OCI-LY1 (cell line): ENCODE data around the gene KATNAL2.

Source experiments
- H2AFZ ChIP-seq: fragments of 200-600 bp; sonication (generic), shearing (Covaris generic); 2 replicates; pipeline ENCODE4 v1.6.0; 2014; ENCODE audit warnings: antibody characterized with exemption, mild to moderate bottlenecking, low read length
- H3F3A ChIP-seq: fragments of 200-600 bp; sonication (generic), shearing (Covaris generic); 2 replicates; pipeline ENCODE4 v1.6.0; 2014; ENCODE audit warnings: mild to moderate bottlenecking, antibody characterized with exemption, low read length, moderate library complexity; ENCODE audit not compliant: insufficient read depth
- H3K27ac ChIP-seq: fragments of 200-600 bp; sonication (generic); 2 replicates; pipeline ENCODE4 v1.5.1; 2014; ENCODE audit warnings: low read length, mixed run types, mild to moderate bottlenecking, low read depth; ENCODE audit not compliant: poor library complexity, severe bottlenecking
- H3K27me3 ChIP-seq: fragments of 200-600 bp; sonication (generic); 2 replicates; pipeline ENCODE4 v1.6.0; 2014; ENCODE audit warnings: antibody characterized with exemption, mild to moderate bottlenecking, low read length, moderate library complexity; ENCODE audit not compliant: insufficient read depth
- H3K36me3 ChIP-seq: fragments of 200-600 bp; sonication (generic); 2 replicates; pipeline ENCODE4 v1.6.1; 2014; ENCODE audit warnings: mild to moderate bottlenecking, antibody characterized with exemption, low read length, moderate library complexity, mixed read lengths; ENCODE audit not compliant: insufficient read depth
- H3K4me1 ChIP-seq: fragments of 200-600 bp; sonication (generic); 2 replicates; pipeline ENCODE4 v1.5.1; 2014; ENCODE audit warnings: mild to moderate bottlenecking, low read length, moderate library complexity; ENCODE audit not compliant: insufficient read depth, severe bottlenecking
- H3K4me2 ChIP-seq: fragments of 200-600 bp; sonication (generic), shearing (Covaris generic); 2 replicates; pipeline ENCODE4 v1.6.1; 2014; ENCODE audit warnings: low read length
- H3K4me3 ChIP-seq: fragments of 200-600 bp; sonication (generic); 2 replicates; pipeline ENCODE4 v1.5.1; 2014; ENCODE audit warnings: low read length, low read depth, mild to moderate bottlenecking, mixed read lengths; ENCODE audit not compliant: poor library complexity, severe bottlenecking
- H3K79me2 ChIP-seq: fragments of 200-600 bp; shearing (Covaris generic); 2 replicates; pipeline ENCODE4 v1.6.1; 2016; ENCODE audit warnings: mixed run types, low read length, mixed read lengths; ENCODE audit not compliant: insufficient read depth
- H3K9ac ChIP-seq: fragments of 200-600 bp; sonication (generic), shearing (Covaris generic); 2 replicates; pipeline ENCODE4 v1.6.1; 2014; ENCODE audit warnings: mild to moderate bottlenecking, low read length, mixed read lengths
- H3K9me2 ChIP-seq: fragments of 200-600 bp; sonication (generic), shearing (Covaris generic); 2 replicates; pipeline ENCODE4 v1.6.1; 2014; ENCODE audit warnings: low read depth, mild to moderate bottlenecking, low read length, mixed read lengths
- H3K9me3 ChIP-seq: fragments of 200-600 bp; shearing (Covaris generic); 2 replicates; pipeline ENCODE4 v1.6.1; 2014; ENCODE audit warnings: low read length, mixed read lengths
- H4K20me1 ChIP-seq: fragments of 200-600 bp; sonication (generic), shearing (Covaris generic); 2 replicates; pipeline ENCODE4 v1.6.0; 2016; ENCODE audit warnings: mild to moderate bottlenecking, low read length; ENCODE audit not compliant: insufficient read depth
- CTCF ChIP-seq: fragments of 200-600 bp; sonication (generic), shearing (Covaris generic); IDR thresholded peaks from 2 replicates; pipeline ENCODE4 v1.5.1; 2017; ENCODE audit warnings: mild to moderate bottlenecking, antibody characterized with exemption, low read length, moderate library complexity, mixed read lengths
- EZH2 ChIP-seq: fragments of 200-600 bp; sonication (generic), shearing (Covaris generic); IDR thresholded peaks from 2 replicates; pipeline ENCODE4 v1.8.0; 2017; ENCODE audit warnings: borderline replicate concordance, mixed run types, mild to moderate bottlenecking, antibody characterized with exemption, low read length, moderate library complexity, mixed read lengths

KATNAL2 gene

DNA sequence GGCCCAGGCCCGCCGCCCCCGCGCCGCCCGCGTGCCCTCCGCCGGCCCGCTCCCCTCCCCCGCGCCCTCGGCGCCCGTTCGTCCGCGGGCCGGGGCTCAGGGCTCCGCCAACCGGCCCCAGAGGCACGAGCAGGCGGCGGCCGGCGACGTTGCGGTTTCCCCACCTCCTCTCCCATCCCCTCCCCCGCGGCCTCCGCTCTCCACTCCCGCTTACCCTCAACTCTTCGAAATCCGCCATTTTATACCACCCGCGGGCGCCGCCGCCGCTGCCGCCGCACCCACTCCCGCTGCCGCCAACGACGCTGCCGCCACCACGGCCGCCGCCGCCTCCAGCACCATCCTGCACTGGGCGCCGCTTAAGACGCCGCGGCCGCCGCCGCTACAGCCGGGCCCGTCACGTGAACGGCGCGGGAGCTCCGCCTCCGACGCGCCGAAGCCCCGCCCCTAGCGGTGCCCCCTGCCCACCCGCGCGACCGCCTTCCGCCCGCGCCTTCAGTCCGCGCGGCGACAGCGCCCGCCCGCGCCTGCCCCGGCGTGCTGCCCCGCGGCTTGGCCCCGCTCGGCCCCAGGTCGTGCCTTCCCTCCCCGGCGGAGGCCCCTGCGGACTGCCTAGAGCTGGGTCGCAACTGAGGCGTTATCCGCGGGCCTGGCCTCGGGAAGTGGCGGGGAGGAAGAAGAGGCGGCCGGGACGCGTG is at the start of gene KATNAL2, which contains the start of gene PIAS2:
TSS of gene KATNAL2 (plus strand) at position 495 of the 695 bp plus-strand sequence. CDS start 29,271 bp downstream, outside the sequence.
TSS of gene PIAS2 (minus strand) at position 400 of the 695 bp plus-strand sequence. CDS start at position 238, 162 bp downstream.
- H3K4me3 ChIP-seq: peak within 1 kb of the TSS; percentile 88
- H3K36me3 ChIP-seq: no peaks in the 10 kb centered on the region; the same call in 1 of the 2 replicates
- no peaks in the 10 kb centered on the region for H3K9me2 ChIP-seq
- H2AFZ ChIP-seq: no peak within 1 kb of the TSS
- peaks cover 31% of the 10 kb centered on the region for H3K4me1 ChIP-seq
- H3K27ac ChIP-seq: peak within 1 kb of the TSS; percentile 77
- H3K27me3 ChIP-seq: no peaks in the 10 kb centered on the region
- peak within 1 kb of the TSS; percentile 89 for H3K4me2 ChIP-seq
- peaks cover 46% of the 10 kb centered on the region for H3K79me2 ChIP-seq
- no peaks in the 10 kb centered on the region for H4K20me1 ChIP-seq
- H3K9ac ChIP-seq: peak within 1 kb of the TSS; percentile 97
- H3F3A ChIP-seq: no peaks in the 10 kb centered on the region
- H3K9me3 ChIP-seq: no peaks in the 10 kb centered on the region
- no peak for TF ChIP-seq EZH2
- no peak for TF ChIP-seq CTCF

DNA sequence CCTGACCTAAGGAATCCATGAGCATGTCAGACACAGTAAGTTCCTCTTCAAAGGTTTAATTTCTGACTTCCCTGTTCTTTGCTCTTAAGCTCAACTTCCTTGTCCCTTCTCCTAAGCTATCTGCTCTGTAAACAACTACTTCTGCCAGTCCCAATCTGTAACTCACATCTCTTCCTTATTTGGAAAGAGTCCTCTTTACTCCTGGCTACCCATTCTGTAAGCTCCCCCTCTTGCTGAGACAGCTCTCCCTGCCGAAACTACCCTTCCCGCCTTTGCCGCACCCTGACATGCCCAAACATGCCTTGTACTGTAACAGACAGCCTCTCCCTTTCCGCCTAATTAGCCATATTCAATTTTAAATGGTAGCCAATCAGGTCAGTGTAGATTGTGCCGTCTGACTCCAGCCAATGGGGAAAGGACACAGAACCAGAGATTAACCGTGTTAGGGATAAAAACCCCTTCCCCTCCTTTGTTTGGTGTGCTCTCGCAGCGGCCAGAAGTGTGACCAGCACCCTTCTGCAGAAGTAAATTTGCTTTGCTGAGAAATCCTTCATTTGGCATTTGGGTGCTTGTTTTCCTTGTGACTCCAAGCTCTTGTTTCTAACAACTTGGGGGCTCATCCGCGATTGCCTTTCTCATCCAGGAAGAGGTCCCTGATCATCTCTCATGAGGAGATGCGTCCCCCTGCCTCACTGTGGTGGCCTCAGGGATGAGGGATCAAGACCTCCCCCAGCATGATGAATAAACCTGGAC is 49.1 kb upstream of the KATNAL2 start:
- Histone ChIP-seq H2AFZ (no peak overlapping the region), H3K27me3 (no peaks in the 10 kb centered on the region), H3K79me2 (peaks cover 24% of the 10 kb centered on the region; the same call in 1 of the 2 replicates), H3K9me3 (peaks cover 13% of the 10 kb centered on the region), H3K4me3 (no peak overlapping the region), H3K9me2 (no peaks in the 10 kb centered on the region), H4K20me1 (no peaks in the 10 kb centered on the region), H3K4me2 (no peak overlapping the region), H3K9ac (no peak overlapping the region), H3K4me1 (no peaks in the 10 kb centered on the region), H3F3A (no peaks in the 10 kb centered on the region), H3K27ac (no peak overlapping the region), H3K36me3 (peaks cover 32% of the 10 kb centered on the region)
- TF ChIP-seq EZH2 (no peak), CTCF (no peak)

- Histone ChIP-seq H2AFZ (no peak overlapping the region), H3K9me3 (peaks cover 16% of the 10 kb centered on the region), H3K4me3 (no peak overlapping the region), H3K79me2 (peaks cover 32% of the 10 kb centered on the region), H3F3A (no peaks in the 10 kb centered on the region), H3K9ac (no peak overlapping the region), H4K20me1 (no peaks in the 10 kb centered on the region), H3K4me1 (no peaks in the 10 kb centered on the region), H3K27me3 (no peaks in the 10 kb centered on the region), H3K36me3 (peaks cover 69% of the 10 kb centered on the region), H3K27ac (no peak overlapping the region), H3K9me2 (no peaks in the 10 kb centered on the region), H3K4me2 (no peak overlapping the region)
- TF ChIP-seq EZH2 (no peak), CTCF (no peak)
These were observed 39.9 kb upstream of the KATNAL2 start for GRCh38 chr18:46877329-46877987.
